Measurements from ENCODE around the gene UCK1. TPM values are rescaled to one million over a fixed set of nuclear protein-coding genes. Genes with fewer than 3 reads are reported as not detected.

UCK1 gene
- total and polyA plus RNA-seq, 2 of the 13 experiments (the other 11 are each of a cell fraction or from before 2014, with no cell fraction given): 11.0 to 24.1 TPM

- H3K4me1 ChIP-seq (ENCODE audit: insufficient read depth, low read length): no peaks in the 10 kb centered on the region
- H3K27ac ChIP-seq (ENCODE audit: extremely low read length, insufficient read depth, low read length): no peak overlapping the region
- in situ Hi-C loops (cut with HindIII; ENCODE audit: extremely low pct_ligation_motif_present, low pct_unique_long_range_greater_than_20kb): no loop called here
- 94% methylated on average over 11 of the region's 11 CpGs for WGBS (ENCODE audit: low lambda C conversion rate)
- FAIRE-seq (no peak), DNase-seq (ENCODE audit: low spot score) (no peak), ATAC-seq (no peak)
- no peak overlapping the region for H3K4me3 ChIP-seq (replicated peaks in 1 of 3; ENCODE audit: insufficient read depth in 1 of 3, low read depth in 2 of 3, low read length in 3 of 3)
- no peaks in the 10 kb centered on the region for H3K27me3 ChIP-seq (ENCODE audit: control insufficient read depth in 1 of 2, insufficient read depth in 2 of 2, low read length in 2 of 2)
- H2AFZ ChIP-seq (ENCODE audit: low read length): no peak overlapping the region
- ChIA-PET POLR2A (no interaction called here), CTCF (ENCODE audit: low intra/inter-chr PET ratio, low total read pairs) (no interaction called here)
- peaks cover 24 to 61% of the 10 kb centered on the region in 2 experiments for H3K36me3 ChIP-seq (replicated peaks in 1 of 2; ENCODE audit: control insufficient read depth in 1 of 2, insufficient read depth in 2 of 2, low read length in 2 of 2)
- no peaks in the 10 kb centered on the region for H3K79me2 ChIP-seq (ENCODE audit: insufficient read depth, low read length)
- no TSS peak for BruUV-seq (replicated peaks)
- no peaks in the 10 kb centered on the region for H4K20me1 ChIP-seq (ENCODE audit: insufficient read depth, low read length)
- H3K9me3 ChIP-seq (ENCODE audit: low read length): no peaks in the 10 kb centered on the region
- H3K4me2 ChIP-seq (ENCODE audit: low read depth, low read length): no peak overlapping the region
- intact Hi-C loops (cut with micrococcal nuclease; ENCODE audit: unreplicated experiment): no loop called here
- H3K9ac ChIP-seq (ENCODE audit: insufficient read depth, low read depth, low read length): no peak overlapping the region
- no peak for TF ChIP-seq MTF1 (CRISPR knock-in tag; IDR thresholded peaks at IDR 0.05)
- TF ChIP-seq HCFC1 (IDR thresholded peaks at IDR 0.05; ENCODE audit: low read depth, low read length): no peak
- TF ChIP-seq, protein P1, sequence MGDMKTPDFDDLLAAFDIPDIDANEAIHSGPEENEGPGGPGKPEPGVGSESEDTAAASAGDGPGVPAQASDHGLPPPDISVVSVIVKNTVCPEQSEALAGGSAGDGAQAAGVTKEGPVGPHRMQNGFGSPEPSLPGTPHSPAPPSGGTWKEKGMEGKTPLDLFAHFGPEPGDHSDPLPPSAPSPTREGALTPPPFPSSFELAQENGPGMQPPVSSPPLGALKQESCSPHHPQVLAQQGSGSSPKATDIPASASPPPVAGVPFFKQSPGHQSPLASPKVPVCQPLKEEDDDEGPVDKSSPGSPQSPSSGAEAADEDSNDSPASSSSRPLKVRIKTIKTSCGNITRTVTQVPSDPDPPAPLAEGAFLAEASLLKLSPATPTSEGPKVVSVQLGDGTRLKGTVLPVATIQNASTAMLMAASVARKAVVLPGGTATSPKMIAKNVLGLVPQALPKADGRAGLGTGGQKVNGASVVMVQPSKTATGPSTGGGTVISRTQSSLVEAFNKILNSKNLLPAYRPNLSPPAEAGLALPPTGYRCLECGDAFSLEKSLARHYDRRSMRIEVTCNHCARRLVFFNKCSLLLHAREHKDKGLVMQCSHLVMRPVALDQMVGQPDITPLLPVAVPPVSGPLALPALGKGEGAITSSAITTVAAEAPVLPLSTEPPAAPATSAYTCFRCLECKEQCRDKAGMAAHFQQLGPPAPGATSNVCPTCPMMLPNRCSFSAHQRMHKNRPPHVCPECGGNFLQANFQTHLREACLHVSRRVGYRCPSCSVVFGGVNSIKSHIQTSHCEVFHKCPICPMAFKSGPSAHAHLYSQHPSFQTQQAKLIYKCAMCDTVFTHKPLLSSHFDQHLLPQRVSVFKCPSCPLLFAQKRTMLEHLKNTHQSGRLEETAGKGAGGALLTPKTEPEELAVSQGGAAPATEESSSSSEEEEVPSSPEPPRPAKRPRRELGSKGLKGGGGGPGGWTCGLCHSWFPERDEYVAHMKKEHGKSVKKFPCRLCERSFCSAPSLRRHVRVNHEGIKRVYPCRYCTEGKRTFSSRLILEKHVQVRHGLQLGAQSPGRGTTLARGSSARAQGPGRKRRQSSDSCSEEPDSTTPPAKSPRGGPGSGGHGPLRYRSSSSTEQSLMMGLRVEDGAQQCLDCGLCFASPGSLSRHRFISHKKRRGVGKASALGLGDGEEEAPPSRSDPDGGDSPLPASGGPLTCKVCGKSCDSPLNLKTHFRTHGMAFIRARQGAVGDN (CRISPR knock-in tag; IDR thresholded peaks at IDR 0.05): no peak
- no peak for TF ChIP-seq IRX3 (CRISPR knock-in tag; IDR thresholded peaks at IDR 0.05; ENCODE audit: borderline replicate concordance, low read depth)
- TF ChIP-seq DR1 (CRISPR knock-in tag; IDR thresholded peaks at IDR 0.05): no peak
- TF ChIP-seq, protein P2, sequence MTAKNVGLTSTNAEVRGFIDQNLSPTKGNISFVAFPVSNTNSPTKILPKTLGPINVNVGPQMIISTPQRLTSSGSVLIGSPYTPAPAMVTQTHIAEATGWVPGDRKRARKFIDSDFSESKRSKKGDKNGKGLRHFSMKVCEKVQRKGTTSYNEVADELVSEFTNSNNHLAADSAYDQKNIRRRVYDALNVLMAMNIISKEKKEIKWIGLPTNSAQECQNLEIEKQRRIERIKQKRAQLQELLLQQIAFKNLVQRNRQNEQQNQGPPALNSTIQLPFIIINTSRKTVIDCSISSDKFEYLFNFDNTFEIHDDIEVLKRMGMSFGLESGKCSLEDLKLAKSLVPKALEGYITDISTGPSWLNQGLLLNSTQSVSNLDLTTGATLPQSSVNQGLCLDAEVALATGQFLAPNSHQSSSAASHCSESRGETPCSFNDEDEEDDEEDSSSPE (CRISPR knock-in tag; IDR thresholded peaks at IDR 0.05): no peak
- no peak for TF ChIP-seq ZNF496 (CRISPR knock-in tag; IDR thresholded peaks at IDR 0.05; ENCODE audit: insufficient replicate concordance)
- TF ChIP-seq POLR2AphosphoS2 (IDR thresholded peaks at IDR 0.05; ENCODE audit: low read depth, low read length): no peak
- TF ChIP-seq, protein P3, sequence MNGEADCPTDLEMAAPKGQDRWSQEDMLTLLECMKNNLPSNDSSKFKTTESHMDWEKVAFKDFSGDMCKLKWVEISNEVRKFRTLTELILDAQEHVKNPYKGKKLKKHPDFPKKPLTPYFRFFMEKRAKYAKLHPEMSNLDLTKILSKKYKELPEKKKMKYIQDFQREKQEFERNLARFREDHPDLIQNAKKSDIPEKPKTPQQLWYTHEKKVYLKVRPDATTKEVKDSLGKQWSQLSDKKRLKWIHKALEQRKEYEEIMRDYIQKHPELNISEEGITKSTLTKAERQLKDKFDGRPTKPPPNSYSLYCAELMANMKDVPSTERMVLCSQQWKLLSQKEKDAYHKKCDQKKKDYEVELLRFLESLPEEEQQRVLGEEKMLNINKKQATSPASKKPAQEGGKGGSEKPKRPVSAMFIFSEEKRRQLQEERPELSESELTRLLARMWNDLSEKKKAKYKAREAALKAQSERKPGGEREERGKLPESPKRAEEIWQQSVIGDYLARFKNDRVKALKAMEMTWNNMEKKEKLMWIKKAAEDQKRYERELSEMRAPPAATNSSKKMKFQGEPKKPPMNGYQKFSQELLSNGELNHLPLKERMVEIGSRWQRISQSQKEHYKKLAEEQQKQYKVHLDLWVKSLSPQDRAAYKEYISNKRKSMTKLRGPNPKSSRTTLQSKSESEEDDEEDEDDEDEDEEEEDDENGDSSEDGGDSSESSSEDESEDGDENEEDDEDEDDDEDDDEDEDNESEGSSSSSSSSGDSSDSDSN (CRISPR knock-in tag; IDR thresholded peaks at IDR 0.05): no peak
- TF ChIP-seq NFE2L1 (CRISPR knock-in tag; IDR thresholded peaks at IDR 0.05; ENCODE audit: borderline replicate concordance): no peak
- TF ChIP-seq ZNF788 (CRISPR knock-in tag; IDR thresholded peaks at IDR 0.05; ENCODE audit: borderline replicate concordance): no peak
- no peak for TF ChIP-seq ZNF891 (CRISPR knock-in tag; IDR thresholded peaks at IDR 0.05)
- TF ChIP-seq HMGA1 (CRISPR knock-in tag; conservative IDR thresholded peaks at IDR 0.05): no peak
- TF ChIP-seq ZNF550 (CRISPR knock-in tag; IDR thresholded peaks at IDR 0.05; ENCODE audit: borderline replicate concordance): no peak
- TF ChIP-seq, protein P4, sequence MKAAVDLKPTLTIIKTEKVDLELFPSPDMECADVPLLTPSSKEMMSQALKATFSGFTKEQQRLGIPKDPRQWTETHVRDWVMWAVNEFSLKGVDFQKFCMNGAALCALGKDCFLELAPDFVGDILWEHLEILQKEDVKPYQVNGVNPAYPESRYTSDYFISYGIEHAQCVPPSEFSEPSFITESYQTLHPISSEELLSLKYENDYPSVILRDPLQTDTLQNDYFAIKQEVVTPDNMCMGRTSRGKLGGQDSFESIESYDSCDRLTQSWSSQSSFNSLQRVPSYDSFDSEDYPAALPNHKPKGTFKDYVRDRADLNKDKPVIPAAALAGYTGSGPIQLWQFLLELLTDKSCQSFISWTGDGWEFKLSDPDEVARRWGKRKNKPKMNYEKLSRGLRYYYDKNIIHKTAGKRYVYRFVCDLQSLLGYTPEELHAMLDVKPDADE (CRISPR knock-in tag; IDR thresholded peaks at IDR 0.05): no peak
- TF ChIP-seq ADNP (CRISPR knock-in tag; IDR thresholded peaks at IDR 0.05): no peak
- no peak for TF ChIP-seq MTA1 (CRISPR knock-in tag; IDR thresholded peaks at IDR 0.05; ENCODE audit: borderline replicate concordance)
These were observed 13.3 kb downstream of the UCK1 start for GRCh38 chr9:131517761-131518190.

All from HepG2 (cell line).